Measurements from ENCODE around the gene FTO. TPM values are rescaled to one million over a fixed set of nuclear protein-coding genes. Genes with fewer than 3 reads are reported as not detected.

Gene FTO
- total and polyA plus RNA-seq, 3 donors from 2014 or later = 32.4 to 64.7 (median 50.3) TPM

DNA sequence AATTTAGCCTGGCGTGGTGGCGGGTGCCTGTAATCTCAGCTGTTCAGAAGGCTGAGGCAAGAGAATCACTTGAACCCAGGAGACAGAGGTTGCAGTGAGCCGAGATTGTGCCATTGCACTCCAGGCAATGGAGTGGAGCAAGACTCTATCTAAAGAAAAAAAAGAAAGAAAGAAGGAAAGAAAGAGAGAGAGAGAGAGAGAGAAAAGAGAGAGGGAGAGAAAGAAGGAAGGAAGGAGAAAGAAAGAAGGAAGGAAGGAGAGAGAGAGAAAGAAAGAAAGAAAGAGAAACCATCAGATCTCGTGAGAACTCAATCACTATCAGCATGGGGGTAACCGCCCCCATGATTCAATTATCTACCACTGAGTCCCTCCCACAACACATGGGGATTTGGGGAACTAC lies 293.0 kb downstream of the FTO start:
- 88 to 91% methylated on average over 5 of the region's 5 CpGs for WGBS, 2 donors
- no peaks in the 10 kb centered on the region for H3K36me3 ChIP-seq (ENCODE audit: low read depth, missing control alignments)
- H3K27me3 ChIP-seq = no peaks in the 10 kb centered on the region
- DNase-seq = no peak
- no peak overlapping the region for H3K27ac ChIP-seq
- TF ChIP-seq POLR2A (IDR thresholded peaks at IDR 0.05) = no peak
- TF ChIP-seq, protein P1, sequence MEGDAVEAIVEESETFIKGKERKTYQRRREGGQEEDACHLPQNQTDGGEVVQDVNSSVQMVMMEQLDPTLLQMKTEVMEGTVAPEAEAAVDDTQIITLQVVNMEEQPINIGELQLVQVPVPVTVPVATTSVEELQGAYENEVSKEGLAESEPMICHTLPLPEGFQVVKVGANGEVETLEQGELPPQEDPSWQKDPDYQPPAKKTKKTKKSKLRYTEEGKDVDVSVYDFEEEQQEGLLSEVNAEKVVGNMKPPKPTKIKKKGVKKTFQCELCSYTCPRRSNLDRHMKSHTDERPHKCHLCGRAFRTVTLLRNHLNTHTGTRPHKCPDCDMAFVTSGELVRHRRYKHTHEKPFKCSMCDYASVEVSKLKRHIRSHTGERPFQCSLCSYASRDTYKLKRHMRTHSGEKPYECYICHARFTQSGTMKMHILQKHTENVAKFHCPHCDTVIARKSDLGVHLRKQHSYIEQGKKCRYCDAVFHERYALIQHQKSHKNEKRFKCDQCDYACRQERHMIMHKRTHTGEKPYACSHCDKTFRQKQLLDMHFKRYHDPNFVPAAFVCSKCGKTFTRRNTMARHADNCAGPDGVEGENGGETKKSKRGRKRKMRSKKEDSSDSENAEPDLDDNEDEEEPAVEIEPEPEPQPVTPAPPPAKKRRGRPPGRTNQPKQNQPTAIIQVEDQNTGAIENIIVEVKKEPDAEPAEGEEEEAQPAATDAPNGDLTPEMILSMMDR (IDR thresholded peaks at IDR 0.05) = no peak
- H3K9me3 ChIP-seq = no peaks in the 10 kb centered on the region
- H3K4me1 ChIP-seq = no peaks in the 10 kb centered on the region
- no peak overlapping the region for H3K4me3 ChIP-seq
- intact Hi-C loops (cut with DNase I; ENCODE audit: low total_unique reads) = no loop called here

DNA sequence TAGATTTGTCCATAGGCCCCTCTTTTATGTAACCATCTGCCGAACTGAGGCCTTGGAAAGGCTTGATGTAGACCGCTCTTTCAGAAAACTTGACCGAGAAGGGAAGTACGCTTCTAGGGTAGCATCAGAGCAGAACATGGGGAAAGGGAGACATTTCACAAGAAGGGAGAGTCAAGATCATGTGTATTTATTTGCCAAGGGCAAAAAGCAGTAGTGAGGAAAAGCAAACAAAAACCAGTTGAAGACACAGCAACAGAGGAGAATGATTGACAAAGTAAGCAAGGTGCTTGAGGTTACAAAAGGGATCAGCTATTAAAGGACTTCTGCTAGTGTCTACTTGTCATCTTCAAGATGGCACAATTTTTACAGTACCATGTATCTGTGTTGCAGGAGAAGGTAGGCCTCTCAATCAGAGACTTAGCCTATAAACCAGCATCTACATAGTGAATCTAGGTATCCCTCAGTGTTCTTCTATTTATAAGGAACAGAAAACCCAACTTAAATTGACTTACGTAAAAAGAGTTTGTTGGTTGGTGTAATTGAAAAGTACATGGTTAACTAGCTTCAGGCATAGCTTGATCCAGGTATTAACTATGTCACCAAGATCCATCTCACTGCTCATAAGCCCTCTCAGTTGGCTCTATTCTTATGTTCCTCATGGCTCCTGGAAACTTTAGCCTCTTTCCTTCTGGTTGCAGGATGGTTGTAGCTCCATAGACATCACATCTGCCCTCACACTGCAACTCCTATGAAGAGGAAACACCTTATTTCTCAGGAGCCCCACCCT lies 294.3 kb downstream of the FTO start:
- Histone ChIP-seq H3K4me3 (no peak overlapping the region), H3K36me3 (ENCODE audit: low read depth, missing control alignments) (no peaks in the 10 kb centered on the region), H3K9me3 (no peaks in the 10 kb centered on the region), H3K27ac (no peak overlapping the region), H3K4me1 (no peaks in the 10 kb centered on the region), H3K27me3 (no peaks in the 10 kb centered on the region)
- WGBS, 2 donors = 95 to 96% methylated on average over 5 of the region's 5 CpGs
- TF ChIP-seq POLR2A (IDR thresholded peaks at IDR 0.05) = no peak
- TF ChIP-seq, protein P1 (IDR thresholded peaks at IDR 0.05) = no peak
- intact Hi-C loops (cut with DNase I; ENCODE audit: low total_unique reads) = no loop called here
- no peak for DNase-seq

DNA sequence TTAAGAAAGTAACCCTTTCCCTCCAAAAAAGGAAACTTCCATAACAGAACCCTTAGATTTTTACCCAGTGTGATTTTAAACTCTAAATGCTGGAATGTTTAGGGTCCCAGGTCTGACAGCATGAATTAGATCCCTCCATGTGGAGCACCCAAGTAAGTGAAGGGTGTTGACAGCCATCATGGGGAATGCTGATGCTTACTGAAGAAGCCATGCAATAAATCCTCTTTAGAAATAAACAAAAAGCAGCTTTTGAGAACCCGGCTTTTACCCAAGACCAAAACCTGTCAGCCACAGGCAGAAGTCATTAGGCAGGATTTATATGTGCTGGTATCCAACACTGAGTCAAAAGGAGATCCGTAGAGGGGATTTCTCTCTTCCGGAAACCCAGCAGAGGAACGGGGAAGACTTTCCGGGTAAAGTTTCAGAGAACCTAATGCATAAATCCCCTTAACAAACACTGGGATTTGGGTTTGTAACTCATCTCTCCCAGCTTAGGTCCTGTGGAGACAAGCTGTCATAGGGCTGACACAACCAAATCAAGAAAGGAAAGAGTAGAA lies 295.1 kb downstream of the FTO start:
- 71 to 82% methylated on average over 5 of the region's 5 CpGs for WGBS, 2 donors
- intact Hi-C loops (cut with DNase I; ENCODE audit: low total_unique reads) = no loop called here
- H3K9me3 ChIP-seq = no peaks in the 10 kb centered on the region
- H3K4me1 ChIP-seq = no peaks in the 10 kb centered on the region
- H3K36me3 ChIP-seq (ENCODE audit: low read depth, missing control alignments) = no peaks in the 10 kb centered on the region
- TF ChIP-seq, protein P1 (IDR thresholded peaks at IDR 0.05) = no peak
- TF ChIP-seq POLR2A (IDR thresholded peaks at IDR 0.05) = no peak
- H3K27ac ChIP-seq = no peak overlapping the region
- H3K27me3 ChIP-seq = no peaks in the 10 kb centered on the region
- H3K4me3 ChIP-seq = no peak overlapping the region
- no peak for DNase-seq

DNA sequence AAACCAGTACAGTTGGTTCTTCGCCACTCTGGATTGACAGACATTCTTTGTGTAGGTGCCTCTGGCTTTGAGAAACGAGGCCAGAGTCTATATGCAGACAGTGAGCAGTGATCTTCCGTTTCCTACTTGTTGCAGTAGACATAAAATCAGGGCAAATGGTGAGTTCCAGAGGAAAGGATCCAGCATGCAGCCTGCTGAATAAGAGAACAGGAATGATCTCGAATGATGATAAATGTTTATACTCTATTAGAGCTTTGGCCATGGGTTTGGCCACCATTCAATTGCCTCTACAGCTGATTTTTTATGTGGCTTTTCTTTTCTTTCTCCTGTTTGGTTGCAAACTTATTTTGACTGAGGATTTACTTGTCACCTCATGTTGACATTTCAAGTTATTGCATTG lies 295.9 kb downstream of the FTO start:
- Histone ChIP-seq H3K9me3 (no peaks in the 10 kb centered on the region), H3K27ac (no peak overlapping the region), H3K36me3 (ENCODE audit: low read depth, missing control alignments) (no peaks in the 10 kb centered on the region), H3K27me3 (no peaks in the 10 kb centered on the region), H3K4me1 (no peaks in the 10 kb centered on the region), H3K4me3 (no peak overlapping the region)
- TF ChIP-seq, protein P1 (IDR thresholded peaks at IDR 0.05) = no peak
- no peak for TF ChIP-seq POLR2A (IDR thresholded peaks at IDR 0.05)
- no peak for DNase-seq
- intact Hi-C loops (cut with DNase I; ENCODE audit: low total_unique reads) = no loop called here
- WGBS, 2 donors = 91% methylated on average over 4 of the region's 4 CpGs

DNA sequence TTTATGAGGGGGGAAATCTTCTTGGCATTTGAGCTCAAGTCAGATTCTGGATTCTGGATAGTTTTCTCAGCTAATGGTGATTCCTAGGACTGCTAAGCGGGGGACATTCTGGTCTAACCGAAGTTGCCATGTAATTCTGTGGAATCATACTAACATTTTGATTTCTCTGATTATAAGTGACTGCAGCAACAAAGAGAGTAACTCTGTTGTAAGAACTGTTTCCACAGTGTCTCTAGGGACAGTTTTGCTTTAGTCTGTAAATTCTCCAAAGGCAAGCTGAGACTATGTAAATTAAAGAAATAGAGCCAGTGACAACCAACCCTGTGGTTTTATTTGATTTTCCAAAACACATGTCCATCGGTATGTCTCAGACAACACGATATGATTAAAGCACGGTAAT lies 296.4 kb downstream of the FTO start:
- DNase-seq = no peak
- Histone ChIP-seq H3K9me3 (no peaks in the 10 kb centered on the region), H3K36me3 (ENCODE audit: low read depth, missing control alignments) (no peaks in the 10 kb centered on the region), H3K4me1 (no peaks in the 10 kb centered on the region), H3K27ac (no peak overlapping the region), H3K4me3 (no peak overlapping the region), H3K27me3 (no peaks in the 10 kb centered on the region)
- WGBS, 2 donors = 90 to 93% methylated on average over 5 of the region's 5 CpGs
- intact Hi-C loops (cut with DNase I; ENCODE audit: low total_unique reads) = no loop called here
- no peak for TF ChIP-seq POLR2A (IDR thresholded peaks at IDR 0.05)
- TF ChIP-seq, protein P1 (IDR thresholded peaks at IDR 0.05) = no peak

Data from testis (tissue), 3 donors.